IMR-90 (cell line): ENCODE data around the gene PAPSS1. TPM values are rescaled to one million over a fixed set of nuclear protein-coding genes. Genes with fewer than 3 reads are reported as not detected.

Experiments
- ATAC-seq: fragments of 200-7000 bp; cut with Tn5 transposase; 2 replicates; pipeline ENCODE4 v1.9.1; 2020; ENCODE audit warnings: low read depth, mild to moderate bottlenecking, moderate library complexity
- BruUV-seq: library from RNA; stranded (reverse); fragments of 400-500 nt; replicated peaks from 2 replicates; lab custom pipeline; 2021; lab: Mats Ljungman, UMichigan
- CTCF ChIA-PET: fragments of 300-600 bp; formaldehyde crosslinking; extraction: SDS; loops from one replicate; lab custom pipeline; 2021; ENCODE audit warnings: antibody characterized with exemption; lab: Yijun Ruan, JAX
- POLR2A ChIA-PET: fragments of 300-600 bp; sonication (Branson Sonifier 250); formaldehyde crosslinking; loops from one replicate; lab custom pipeline; 2022; ENCODE audit warnings: antibody characterized with exemption; ENCODE audit not compliant: unreplicated experiment; lab: Charles Lee
- DNase-seq: peaks from one replicate; pipeline ENCODE4 v3.0.0; 2013
- H2AFZ ChIP-seq: replicated peaks from 2 replicates; pipeline ENCODE3; 2013; ENCODE audit warnings: low read length, mild to moderate bottlenecking; ENCODE audit not compliant: poor library complexity
- H2AK5ac ChIP-seq: 2 replicates; pipeline ENCODE4 v1.6.1; 2013; ENCODE audit warnings: low read depth, low read length, inconsistent platforms
- H2AK9ac ChIP-seq: replicated peaks from 2 replicates; pipeline ENCODE3; 2013; ENCODE audit warnings: mild to moderate bottlenecking, low read depth, low read length, moderate library complexity; ENCODE audit not compliant: poor library complexity
- H2BK120ac ChIP-seq: 2 replicates; pipeline ENCODE4 v1.6.1; 2013; ENCODE audit warnings: low read depth, low read length, inconsistent platforms
- H2BK15ac ChIP-seq: 3 replicates; pipeline ENCODE4 v1.6.1; 2013; ENCODE audit warnings: low read depth, low read length, inconsistent platforms
- H2BK20ac ChIP-seq: 2 replicates; pipeline ENCODE4 v1.6.1; 2013; ENCODE audit warnings: low read depth, mild to moderate bottlenecking, inconsistent platforms, low read length, moderate library complexity
- H2BK5ac ChIP-seq: 2 replicates; pipeline ENCODE4 v1.6.1; 2013; ENCODE audit warnings: mild to moderate bottlenecking, low read depth, low read length, inconsistent platforms; ENCODE audit not compliant: poor library complexity, severe bottlenecking
- H3K14ac ChIP-seq: replicated peaks from 2 replicates; pipeline ENCODE4 v1.6.1; 2013; ENCODE audit warnings: low read depth, low read length, inconsistent platforms
- H3K18ac ChIP-seq: 2 replicates; pipeline ENCODE4 v1.6.1; 2013; ENCODE audit warnings: low read depth, low read length, control low read depth
- H3K23ac ChIP-seq: 2 replicates; pipeline ENCODE4 v1.6.1; 2013; ENCODE audit warnings: low read depth, low read length, inconsistent platforms
- H3K27ac ChIP-seq: 2 replicates; pipeline ENCODE4 v1.5.1; 2013; ENCODE audit warnings: mild to moderate bottlenecking, control low read depth, low read length; ENCODE audit not compliant: insufficient read depth
- H3K27me3 ChIP-seq: 2 replicates; pipeline ENCODE4 v1.6.1; 2013; ENCODE audit warnings: low read length; ENCODE audit not compliant: control insufficient read depth, insufficient read depth
- H3K36me3 ChIP-seq: 2 replicates; pipeline ENCODE4 v1.6.1; 2013; ENCODE audit warnings: low read length, mixed read lengths; ENCODE audit not compliant: control insufficient read depth, insufficient read depth
- H3K4ac ChIP-seq: 2 replicates; pipeline ENCODE4 v1.6.1; 2013; ENCODE audit warnings: low read depth, low read length, inconsistent platforms
- H3K4me1 ChIP-seq: 2 replicates; pipeline ENCODE4 v1.6.1; 2013; ENCODE audit warnings: low read length, mixed read lengths; ENCODE audit not compliant: control insufficient read depth, insufficient read depth
- H3K4me2 ChIP-seq: 2 replicates; pipeline ENCODE4 v1.6.1; 2013; ENCODE audit warnings: low read depth, mild to moderate bottlenecking, control low read depth, low read length, moderate library complexity
- H3K4me3 ChIP-seq: 2 replicates; pipeline ENCODE4 v1.5.1; 2013; ENCODE audit warnings: low read depth, mild to moderate bottlenecking, control low read depth, low read length, moderate library complexity; ENCODE audit not compliant: insufficient read depth
- H3K56ac ChIP-seq: 2 replicates; pipeline ENCODE4 v1.6.1; 2013; ENCODE audit warnings: low read length, inconsistent platforms; ENCODE audit not compliant: insufficient read depth; ENCODE audit errors: extremely low read depth
- H3K79me1 ChIP-seq, 2 experiments: 2 replicates each; pipeline ENCODE4 v1.6.1; 2013; ENCODE audit warnings: low read length in 2 of 2, inconsistent platforms in 1 of 2, low read depth in 1 of 2
- H3K9ac ChIP-seq: 2 replicates; pipeline ENCODE4 v1.6.1; 2013; ENCODE audit warnings: low read depth, low read length, control low read depth
- H3K9me1 ChIP-seq: 2 replicates; pipeline ENCODE4 v1.6.1; 2013; ENCODE audit warnings: low read length, inconsistent platforms; ENCODE audit not compliant: insufficient read depth
- H3K9me3 ChIP-seq: 2 replicates; pipeline ENCODE4 v1.6.1; 2013; ENCODE audit warnings: low read length; ENCODE audit not compliant: control insufficient read depth, insufficient read depth
- H4K20me1 ChIP-seq: 2 replicates; pipeline ENCODE4 v1.6.1; 2013; ENCODE audit warnings: low read length, inconsistent platforms; ENCODE audit not compliant: insufficient read depth
- H4K5ac ChIP-seq: 2 replicates; pipeline ENCODE4 v1.6.1; 2013; ENCODE audit warnings: mild to moderate bottlenecking, low read depth, low read length, control low read depth
- H4K8ac ChIP-seq, 2 experiments: 2 replicates each; pipeline ENCODE4 v1.6.1; 2013; ENCODE audit warnings: low read depth in 2 of 2, low read length in 2 of 2, control low read depth in 1 of 2, inconsistent platforms in 1 of 2
- H4K91ac ChIP-seq: 2 replicates; pipeline ENCODE4 v1.6.1; 2013; ENCODE audit warnings: low read depth, low read length, inconsistent platforms; ENCODE audit not compliant: insufficient read depth
- RAD21 ChIP-seq: IDR thresholded peaks from 2 replicates; pipeline ENCODE4 v1.6.1; 2012; ENCODE audit warnings: low read length, improper control_type of control experiment
- RFX5 ChIP-seq: IDR thresholded peaks from 2 replicates; pipeline ENCODE4 v1.8.0; 2012; ENCODE audit warnings: low read depth, mild to moderate bottlenecking, low read length, moderate library complexity
- WGBS, 2 experiments: methylation state at CpG; one replicate each; pipeline versions ENCODE4 v1.1.5 to v1.1.7; 2013; ENCODE audit warnings: missing lambda C conversion rate in 2 of 2; ENCODE audit not compliant: insufficient read length in 1 of 2; ENCODE audit errors: extremely low coverage in 2 of 2; 5-methylcytosine and 5-hydroxymethylcytosine counted together
- dilution Hi-C: fragments of 300-500 bp; cut with HindIII; formaldehyde crosslinking; loops from one replicate; pipeline ENCODE4 v1.14.3; 2018; ENCODE audit warnings: low sequenced_read_pairs; ENCODE audit not compliant: unreplicated experiment
- in situ Hi-C: fragments of 300-500 bp; cut with MboI; formaldehyde crosslinking; loops from 3 replicates; pipeline ENCODE4 v1.14.3; 2019; ENCODE audit warnings: low sequenced_read_pairs, inconsistent platforms, mixed read lengths
- intact Hi-C: fragments of 100-400 bp; cut with micrococcal nuclease; formaldehyde crosslinking; loops from 2 replicates; pipeline ENCODE4 v1.10.0; 2022
- polyA plus RNA-seq, 3 experiments: library from polyadenylated mRNA; depleted of rRNA; stranded (reverse); fragments of >200 nt; gene quantifications; 2 replicates each; pipeline ENCODE4 v1.2.3, GENCODE V29; 2012; ENCODE audit warnings: low replicate concordance in 1 of 3
- total RNA-seq: library from RNA; depleted of rRNA; stranded (reverse); fragments of >200 nt; gene quantifications from 2 replicates; pipeline ENCODE4 v1.2.3, GENCODE V29; 2012

The PAPSS1 gene
- total and polyA plus RNA-seq, 2 of the 4 experiments (the other 2 are of a cell fraction) = 71.8 to 82.8 TPM

GRCh38 chr4:107751670-107752069 lies 31.6 kb upstream of the PAPSS1 start:
- H2AK5ac ChIP-seq = no peak overlapping the region
- H3K56ac ChIP-seq = no peak overlapping the region
- POLR2A ChIA-PET = no interaction called here
- H3K27me3 ChIP-seq = peaks cover 23% of the 10 kb centered on the region
- no peak overlapping the region for H3K14ac ChIP-seq
- peak overlapping the region; percentile 42 for H3K4me2 ChIP-seq
- no peak overlapping the region; the same call in 1 of the 2 replicates for H3K27ac ChIP-seq
- no peak overlapping the region for H2BK120ac ChIP-seq
- peaks cover 5% of the 10 kb centered on the region; the same call in 1 of the 2 replicates for H3K4me1 ChIP-seq
- H2BK5ac ChIP-seq = no peak overlapping the region
- intact Hi-C loops (loop anchor here (10.0 kb wide), 1 partner anchor 243 kb away; no protein-coding TSS in a partner anchor), in situ Hi-C loops (no loop called here), dilution Hi-C loops (no loop called here)
- WGBS, 2 experiments = no CpG with 5 or more reads among the region's 2 CpGs
- H3K4me3 ChIP-seq = no peak overlapping the region
- H2BK15ac ChIP-seq = no peak overlapping the region
- BruUV-seq = no TSS peak
- no peaks in the 10 kb centered on the region for H4K20me1 ChIP-seq
- no peak overlapping the region for H4K8ac ChIP-seq
- peak; percentile 59 for ATAC-seq
- no peak overlapping the region for H2AK9ac ChIP-seq
- H3K9me1 ChIP-seq = no peaks in the 10 kb centered on the region
- peak; percentile 20 for DNase-seq
- TF ChIP-seq RAD21 (no peak), RFX5 (no peak)
- no peak overlapping the region for H3K4ac ChIP-seq
- no peak overlapping the region for H3K18ac ChIP-seq
- H4K5ac ChIP-seq = no peak overlapping the region
- no peak overlapping the region for H2BK20ac ChIP-seq
- H2AFZ ChIP-seq = no peak overlapping the region
- H3K79me1 ChIP-seq = no peaks in the 10 kb centered on the region
- H3K23ac ChIP-seq = no peak overlapping the region
- no peaks in the 10 kb centered on the region for H3K9me3 ChIP-seq
- no peak overlapping the region for H3K9ac ChIP-seq
- H3K36me3 ChIP-seq = no peaks in the 10 kb centered on the region
- CTCF ChIA-PET = no interaction called here
- no peak overlapping the region for H4K91ac ChIP-seq
